Measurements from ENCODE around the gene ME2. TPM values are rescaled to one million over a fixed set of nuclear protein-coding genes. Genes with fewer than 3 reads are reported as not detected.

The ME2 gene
- total RNA-seq, 2 experiments from 2014 or later, result 15.6 to 16.1 TPM

GRCh38 chr18:50895350-50896045 is 16.6 kb downstream of the ME2 start:
- ChIA-PET CTCF (interaction anchor here (1.1 kb wide), 1 partner anchor 10 kb away, joined by 3 read pairs; no protein-coding TSS in a partner anchor), POLR2A (no interaction called here)
- Mint-ChIP-seq H3K27me3 (no peaks in the 10 kb centered on the region), H3K4me1 (ENCODE audit: low read depth) (peaks cover 16% of the 10 kb centered on the region), H3K27ac (no peak overlapping the region), H3K4me3 (no peak overlapping the region), H3K36me3 (ENCODE audit: low read depth) (peaks cover 74% of the 10 kb centered on the region), H3K9me3 (peaks cover under 1% of the 10 kb centered on the region)
- Histone ChIP-seq H3K4me3 (ENCODE audit: low read length) (no peak overlapping the region), H3K9me3 (ENCODE audit: control insufficient read depth in 1 of 2, insufficient read depth in 1 of 2, low read length in 2 of 2) (no peaks in the 10 kb centered on the region), H3K36me3 (ENCODE audit: insufficient read depth, low read length) (peaks cover 29% of the 10 kb centered on the region), H3K27me3 (ENCODE audit: control insufficient read depth in 1 of 2, insufficient read depth in 2 of 2, low read length in 2 of 2) (no peaks in the 10 kb centered on the region), H3K4me1 (ENCODE audit: insufficient read depth, low read length) (no peaks in the 10 kb centered on the region), H3K27ac (ENCODE audit: low read depth in 1 of 2, low read length in 2 of 2) (no peak overlapping the region)
- intact Hi-C loops (cut with DNase I, micrococcal nuclease), result no loop called here
- TF ChIP-seq CTCF (IDR thresholded peaks at IDR 0.05), result no peak
- DNase-seq (no peak), ATAC-seq (ENCODE audit: poor library complexity) (no peak)

- no peak for TF ChIP-seq CTCF (IDR thresholded peaks at IDR 0.05)
- no peak overlapping the region for H3K27ac ChIP-seq (ENCODE audit: low read depth in 1 of 2, low read length in 2 of 2)
- Mint-ChIP-seq H3K27ac (no peak overlapping the region), H3K4me1 (ENCODE audit: low read depth) (peaks cover 19% of the 10 kb centered on the region), H3K27me3 (no peaks in the 10 kb centered on the region), H3K4me3 (no peak overlapping the region), H3K36me3 (ENCODE audit: low read depth) (peaks cover 74% of the 10 kb centered on the region), H3K9me3 (no peaks in the 10 kb centered on the region)
- CTCF ChIA-PET, result interaction anchor here (1.1 kb wide), 1 partner anchor 11 kb away, joined by 3 read pairs; no protein-coding TSS in a partner anchor
- H3K36me3 ChIP-seq (ENCODE audit: insufficient read depth, low read length), result peaks cover 29% of the 10 kb centered on the region
- no peaks in the 10 kb centered on the region for H3K9me3 ChIP-seq (ENCODE audit: control insufficient read depth in 1 of 2, insufficient read depth in 1 of 2, low read length in 2 of 2)
- no peaks in the 10 kb centered on the region for H3K27me3 ChIP-seq (ENCODE audit: control insufficient read depth in 1 of 2, insufficient read depth in 2 of 2, low read length in 2 of 2)
- no peak overlapping the region for H3K4me3 ChIP-seq (ENCODE audit: low read length)
- DNase-seq, result no peak
- POLR2A ChIA-PET, result no interaction called here
- H3K4me1 ChIP-seq (ENCODE audit: insufficient read depth, low read length), result no peaks in the 10 kb centered on the region
- intact Hi-C loops (cut with DNase I, micrococcal nuclease), result no loop called here
- no peak for ATAC-seq (ENCODE audit: poor library complexity)
Observed at GRCh38 chr18:50896093-50896492, 17.2 kb downstream of the ME2 start.

- H3K27ac ChIP-seq (ENCODE audit: low read depth in 1 of 2, low read length in 2 of 2), result no peak overlapping the region
- H3K36me3 ChIP-seq (ENCODE audit: insufficient read depth, low read length), result peaks cover 29% of the 10 kb centered on the region
- Mint-ChIP-seq H3K27me3 (no peaks in the 10 kb centered on the region), H3K27ac (no peak overlapping the region), H3K4me3 (no peak overlapping the region), H3K9me3 (no peaks in the 10 kb centered on the region), H3K4me1 (ENCODE audit: low read depth) (peaks cover 20% of the 10 kb centered on the region), H3K36me3 (ENCODE audit: low read depth) (peaks cover 80% of the 10 kb centered on the region)
- no peak overlapping the region for H3K4me3 ChIP-seq (ENCODE audit: low read length)
- DNase-seq (no peak), ATAC-seq (ENCODE audit: poor library complexity) (no peak)
- ChIA-PET CTCF (no interaction called here), POLR2A (no interaction called here)
- no peaks in the 10 kb centered on the region for H3K9me3 ChIP-seq (ENCODE audit: control insufficient read depth in 1 of 2, insufficient read depth in 1 of 2, low read length in 2 of 2)
- H3K4me1 ChIP-seq (ENCODE audit: insufficient read depth, low read length), result no peaks in the 10 kb centered on the region
- no peak for TF ChIP-seq CTCF (IDR thresholded peaks at IDR 0.05)
- intact Hi-C loops (cut with DNase I, micrococcal nuclease), result no loop called here
- H3K27me3 ChIP-seq (ENCODE audit: control insufficient read depth in 1 of 2, insufficient read depth in 2 of 2, low read length in 2 of 2), result no peaks in the 10 kb centered on the region
Observed at GRCh38 chr18:50898919-50899318, 20.0 kb downstream of the ME2 start.

All from CD4-positive, alpha-beta T cell (primary cell).